Stimulated activated CD4-positive, alpha-beta T cell treated with anti-CD3 and anti-CD28 coated beads, Interleukin-1b, Interleukin-23, amount 100 ng/mL, for 1 hour (primary cell): Measurements from ENCODE around the gene UGT3A2.
"Not testable (repeated sequence)": the region's sequence is repeated elsewhere in the genome, so short reads cannot be mapped to it uniquely, and the experiment has no call there.

ENCODE experiments used
- DNase-seq, 2 donors: peaks; one replicate each; pipeline ENCODE4 v3.0.0-alpha.2; 2020; ENCODE audit warnings: low read depth in 2 of 2

Gene UGT3A2

DNA sequence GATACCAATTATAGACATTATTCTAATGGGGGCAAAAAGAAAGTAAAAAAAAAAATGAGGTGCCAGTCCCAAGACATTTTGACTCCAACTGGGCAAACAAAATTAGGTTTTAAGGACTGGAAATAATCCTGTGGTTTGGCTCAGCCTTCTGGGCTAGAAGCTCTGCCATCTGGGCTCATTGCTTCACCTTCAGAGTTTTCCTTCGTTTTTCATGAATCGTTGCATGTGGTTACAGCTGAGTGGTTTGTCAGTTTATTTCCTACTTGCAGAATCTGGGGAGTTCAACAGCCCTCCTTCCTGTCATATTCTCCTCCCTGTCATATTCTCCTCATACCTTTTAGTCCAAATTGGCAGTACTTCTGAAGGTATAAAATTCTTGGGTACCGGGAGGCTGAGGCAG, 12.0 kb downstream of the UGT3A2 start:
- DNase-seq: no peak

DNA sequence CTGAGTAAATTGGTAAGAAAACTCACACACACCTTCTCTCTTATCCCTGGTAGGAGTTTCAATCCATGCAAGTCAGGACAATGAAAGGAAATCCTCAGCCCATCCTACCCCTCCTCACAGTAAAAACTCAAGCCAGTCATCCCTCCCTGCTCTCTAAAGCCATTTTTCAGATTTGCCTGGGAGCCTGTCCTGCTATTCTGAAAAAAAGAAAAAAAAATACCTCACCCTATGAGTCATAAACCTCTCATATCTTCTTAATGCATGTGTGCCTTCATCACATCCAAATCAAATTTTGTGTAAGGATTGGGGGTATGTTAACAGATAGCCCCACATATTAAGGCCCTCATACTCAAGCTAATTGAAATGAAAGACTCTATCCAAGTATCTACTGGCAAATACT, 14.1 kb downstream of the UGT3A2 start:
- no peak for DNase-seq

DNA sequence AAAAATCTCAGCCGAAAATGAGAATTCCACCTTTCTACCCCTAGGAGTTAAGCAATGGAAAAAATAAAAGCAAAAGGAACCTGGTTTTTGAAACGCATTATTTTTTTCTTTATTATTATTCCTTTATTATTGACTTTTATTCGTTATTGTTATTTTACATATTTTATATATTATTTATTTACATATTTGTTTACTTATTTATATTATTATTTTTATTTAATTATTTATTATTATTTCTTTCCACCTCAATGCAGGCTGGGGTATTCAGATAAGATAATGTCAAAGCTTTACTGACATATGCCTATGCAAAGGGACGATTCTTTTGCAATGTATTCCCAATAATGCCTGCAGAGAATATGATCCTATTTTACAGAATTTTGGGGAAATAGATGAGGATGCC, 16.7 kb downstream of the UGT3A2 start:
- DNase-seq: no peak

DNA sequence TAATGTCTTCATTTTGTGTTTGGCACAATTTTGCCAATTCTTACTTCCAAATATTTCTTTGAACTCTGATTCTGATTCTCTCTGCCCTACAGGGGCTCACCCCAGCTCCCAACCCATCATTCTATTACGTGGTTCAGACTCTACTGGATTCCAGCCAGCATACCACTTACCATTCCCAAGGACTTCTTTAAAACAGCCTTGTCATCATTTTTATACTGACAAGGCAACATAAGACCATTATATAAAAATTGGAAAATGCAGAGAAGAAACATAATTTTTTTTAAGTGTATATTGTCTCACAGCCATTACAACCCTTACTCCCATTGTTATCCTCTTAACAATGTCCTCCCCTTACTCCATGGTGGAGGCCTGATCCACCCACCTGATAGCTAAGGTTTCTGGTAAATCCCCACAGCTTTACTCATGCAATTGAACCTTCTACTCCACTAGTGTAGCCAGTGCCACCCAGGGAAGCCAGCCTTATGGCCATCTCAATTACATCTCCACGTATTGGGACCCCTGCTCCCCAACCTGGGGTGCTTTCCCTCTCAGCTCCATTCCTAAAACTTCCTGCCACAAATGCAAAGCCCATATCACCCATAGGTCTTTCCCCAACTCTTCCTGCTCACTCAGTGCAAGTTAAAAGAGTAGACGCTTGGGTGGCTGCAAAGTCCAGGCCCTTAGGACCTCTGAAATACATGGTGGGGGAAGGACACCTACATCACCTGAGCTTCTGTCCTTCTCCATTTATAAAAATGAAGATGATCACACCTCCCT, 19.1 kb downstream of the UGT3A2 start:
- DNase-seq: no peak

DNA sequence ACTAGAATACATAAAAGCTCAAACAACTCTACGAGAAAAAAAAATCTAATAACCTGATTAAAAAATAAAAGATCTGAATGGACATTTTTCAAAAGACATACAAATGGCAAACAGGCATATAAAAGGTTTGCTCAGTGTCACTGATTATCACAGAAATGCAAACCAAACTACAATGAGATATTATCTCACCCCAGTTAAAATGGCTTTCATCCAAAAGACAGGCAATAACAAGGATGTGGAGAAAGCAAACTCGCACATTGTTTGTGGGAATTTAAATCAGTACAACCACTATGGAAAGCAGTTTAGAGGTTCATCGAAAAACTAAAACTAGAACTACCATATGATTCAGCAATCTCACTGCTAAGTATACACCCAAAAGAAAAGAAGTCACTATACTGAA, 20.8 kb downstream of the UGT3A2 start:
- DNase-seq: no peak

DNA sequence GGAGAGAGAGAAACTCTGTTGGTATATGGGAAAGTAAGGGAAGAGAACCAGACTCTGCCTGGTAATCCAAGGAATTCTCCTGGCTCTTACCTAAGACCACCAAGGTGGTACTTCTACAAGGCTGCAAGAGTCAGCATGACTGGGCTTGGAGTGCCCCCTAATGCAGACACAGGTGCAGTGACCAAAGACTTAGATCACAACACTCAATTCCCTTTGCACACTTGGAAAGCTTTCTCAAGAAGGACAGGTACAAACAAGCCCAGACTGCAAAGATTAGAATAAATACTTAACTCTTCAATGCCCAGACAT, 25.2 kb downstream of the UGT3A2 start:
- no peak for DNase-seq

DNA sequence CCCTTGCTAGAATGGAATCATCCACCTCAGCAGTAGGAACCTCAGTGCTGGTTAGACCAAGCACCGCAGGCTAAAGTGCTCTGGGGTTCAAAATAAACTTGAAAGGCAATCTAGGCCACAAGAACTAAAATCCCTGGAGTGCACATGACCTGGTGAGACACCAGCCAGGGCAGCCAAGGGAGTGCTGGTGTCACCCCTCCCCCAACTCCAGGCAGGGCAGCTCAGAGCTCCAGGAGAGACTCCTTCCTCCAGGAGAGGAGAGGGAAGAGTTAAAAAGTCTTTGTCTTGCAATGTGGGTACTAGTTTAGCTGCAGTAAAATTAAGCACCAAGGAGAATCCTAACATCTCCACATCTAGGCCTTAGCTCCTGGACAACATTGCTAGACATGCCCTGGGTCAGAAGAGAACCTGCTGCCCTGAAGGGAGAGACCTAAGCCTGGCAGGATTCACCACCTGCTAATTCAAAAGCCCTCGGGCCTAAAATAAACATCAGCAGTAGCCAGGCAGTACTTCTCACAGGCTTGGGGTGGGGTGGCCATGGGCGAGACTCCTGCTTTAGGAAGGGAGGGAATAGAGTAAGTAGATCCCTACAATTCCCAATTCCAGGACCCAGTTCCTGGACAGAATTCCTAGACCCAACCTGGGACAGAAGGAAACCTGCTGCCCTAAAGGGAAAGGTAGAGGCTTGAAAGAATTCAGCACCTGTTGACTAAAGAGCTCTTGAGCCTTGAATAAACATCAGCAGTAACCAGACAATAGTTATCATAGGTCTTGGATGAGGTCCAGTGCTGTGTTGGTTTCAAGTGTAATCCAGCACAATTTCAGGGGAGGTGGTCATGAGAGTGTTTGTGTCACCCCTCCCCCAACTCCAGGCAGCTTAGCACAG, 25.8 kb downstream of the UGT3A2 start:
- DNase-seq: no peak

DNA sequence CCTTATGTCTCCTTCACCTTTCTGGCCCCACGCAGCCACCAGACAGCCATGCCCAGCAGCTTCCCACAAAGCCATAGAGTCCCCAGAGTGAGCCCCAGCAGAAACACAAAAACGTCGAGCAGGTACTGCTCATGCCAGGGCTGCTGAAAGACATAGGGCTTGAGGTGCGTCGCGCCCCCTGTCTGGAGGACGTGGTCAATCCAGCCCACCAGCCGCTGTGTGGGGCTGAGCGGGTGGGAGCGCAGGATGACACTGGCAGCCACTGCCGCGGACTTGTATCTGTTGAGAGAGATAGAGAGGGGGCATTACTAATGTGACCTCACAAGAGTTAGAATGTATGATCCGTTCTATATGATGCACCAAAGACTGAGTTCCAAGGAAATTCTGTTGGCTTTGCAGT, 31.0 kb downstream of the UGT3A2 start:
- DNase-seq: no peak

DNA sequence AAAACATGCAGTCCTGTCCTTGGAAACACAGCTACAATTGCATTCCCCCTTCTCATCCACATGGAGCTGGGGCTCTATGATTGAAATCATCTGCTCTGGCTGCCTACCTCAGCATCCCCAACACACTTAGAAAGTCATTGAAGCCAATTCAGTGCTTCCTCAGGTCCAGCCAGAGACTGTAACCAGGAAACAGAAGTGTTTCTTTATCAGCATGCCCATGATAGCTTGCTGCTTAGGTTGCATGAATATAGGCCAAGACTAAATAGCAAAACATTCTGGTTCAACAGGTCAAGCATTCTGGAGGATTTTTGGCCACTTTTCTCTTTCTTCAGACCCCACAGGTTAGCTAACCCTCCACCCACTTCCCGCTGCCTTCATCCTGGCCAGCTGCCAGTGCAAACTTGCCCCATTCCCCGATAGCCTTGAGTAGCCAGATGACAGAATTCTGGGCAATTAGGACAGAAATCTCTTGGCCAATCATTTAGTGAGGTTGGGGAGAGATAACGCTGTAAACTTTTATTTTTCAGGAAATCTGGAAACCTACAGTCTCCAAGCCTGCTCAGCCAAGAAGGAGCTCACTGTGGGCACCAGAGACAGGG, 32.0 kb downstream of the UGT3A2 start:
- DNase-seq: not testable (repeated sequence)

DNA sequence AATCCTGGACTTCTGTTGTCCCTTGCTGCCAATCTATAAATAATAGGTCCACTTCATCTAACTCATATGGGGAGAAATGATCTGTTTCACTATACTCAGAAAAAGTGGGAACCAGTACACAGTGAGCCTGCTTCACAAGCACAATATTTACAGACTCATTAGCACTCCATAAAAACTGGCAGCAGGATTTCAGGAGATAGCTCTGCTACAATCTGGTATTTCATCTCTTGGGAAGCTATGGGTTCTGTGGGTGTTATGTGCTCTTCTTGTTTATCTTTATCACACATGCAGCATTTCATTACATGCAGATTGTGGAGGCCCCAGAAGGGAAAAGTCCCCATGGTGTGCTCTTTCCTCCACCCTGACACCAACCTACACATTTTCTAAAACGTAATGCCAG, 33.2 kb downstream of the UGT3A2 start:
- DNase-seq: no peak

DNA sequence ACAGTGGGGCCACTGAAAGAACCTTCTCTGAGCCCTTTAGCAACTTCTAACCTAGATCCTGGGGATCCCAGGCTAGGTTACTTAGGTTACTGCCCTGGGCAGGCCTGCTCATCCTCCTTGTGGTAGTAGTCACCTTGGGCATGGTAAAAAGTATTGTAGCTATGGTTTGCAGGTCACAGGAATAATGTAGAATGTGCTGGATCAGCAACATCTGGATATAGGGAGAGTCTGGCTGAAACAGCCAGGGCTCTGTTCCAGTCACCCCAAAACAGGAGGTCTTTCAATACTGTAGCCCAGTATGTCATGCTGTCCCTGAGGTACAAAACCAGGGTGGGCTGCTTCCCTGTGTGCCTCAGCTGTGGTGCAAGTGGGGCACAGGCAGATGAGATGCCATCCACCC, 33.6 kb downstream of the UGT3A2 start:
- no peak for DNase-seq

DNA sequence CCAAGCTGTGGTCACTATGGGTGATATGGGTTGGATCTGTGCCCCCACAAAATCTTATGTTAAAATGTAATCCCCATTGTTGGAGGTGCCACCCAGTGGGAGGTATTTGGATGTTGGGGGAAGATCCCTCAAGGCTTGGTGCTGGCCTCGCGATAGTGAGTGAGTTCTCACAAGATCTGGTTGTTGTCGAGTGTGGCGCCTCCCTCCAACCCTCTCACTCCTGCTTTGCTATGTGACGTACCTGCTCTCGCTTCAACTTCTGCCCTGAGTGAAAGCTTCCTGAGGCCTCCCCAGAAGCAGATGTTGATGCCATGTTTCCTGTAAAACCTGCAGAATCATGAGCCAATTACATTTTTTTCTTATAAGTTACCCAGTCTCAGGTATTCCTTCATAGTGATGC, 35.5 kb downstream of the UGT3A2 start:
- no peak for DNase-seq

DNA sequence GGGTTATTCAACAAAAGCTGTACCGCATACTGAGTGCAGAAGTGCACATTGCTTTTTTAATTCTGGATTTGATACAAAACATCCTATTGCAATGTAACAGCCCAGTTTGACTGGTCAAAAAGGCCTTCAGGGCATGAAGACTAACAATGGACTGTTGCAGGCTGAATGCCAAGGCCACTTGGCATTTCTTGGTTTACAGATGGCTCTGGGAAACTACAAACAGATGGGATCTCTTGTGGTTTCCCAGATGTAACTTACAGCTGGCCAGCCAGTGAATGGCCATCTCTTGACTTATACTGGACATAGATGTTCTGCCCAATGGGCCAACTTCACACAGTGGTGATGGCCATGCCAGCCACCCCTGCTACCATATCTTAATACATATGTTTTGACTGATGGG, 36.8 kb downstream of the UGT3A2 start:
- no peak for DNase-seq

DNA sequence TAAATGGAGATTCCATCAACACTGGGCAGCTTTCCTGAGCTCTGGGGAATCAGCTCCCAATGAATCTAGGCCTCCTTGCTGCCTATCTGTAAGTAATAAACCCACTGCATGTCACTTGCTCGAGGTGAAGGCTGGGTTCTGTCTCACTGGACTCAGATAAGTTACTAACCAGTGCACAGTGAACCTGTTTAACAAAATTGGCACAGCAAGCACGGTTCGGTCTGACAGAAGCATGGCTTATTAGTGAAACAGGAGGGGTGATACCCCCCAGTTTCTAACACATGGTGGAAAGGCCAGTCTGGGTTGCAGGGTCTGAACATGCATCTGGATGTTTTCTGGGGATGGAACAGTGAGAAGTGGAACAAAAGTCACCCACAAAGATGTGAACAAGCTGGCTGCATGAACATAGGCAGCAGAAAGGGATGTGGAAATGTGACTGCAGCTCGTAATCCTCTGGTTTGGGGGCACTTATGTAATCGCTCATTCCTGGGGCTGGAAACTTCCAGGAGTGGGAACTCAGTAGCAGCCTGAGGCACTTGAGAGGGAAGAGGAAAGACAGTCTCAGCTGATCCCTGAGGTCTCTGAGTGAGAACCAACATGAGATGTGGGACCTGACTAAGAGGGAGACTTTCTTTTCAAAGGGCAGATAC, 37.7 kb downstream of the UGT3A2 start:
- no peak for DNase-seq

DNA sequence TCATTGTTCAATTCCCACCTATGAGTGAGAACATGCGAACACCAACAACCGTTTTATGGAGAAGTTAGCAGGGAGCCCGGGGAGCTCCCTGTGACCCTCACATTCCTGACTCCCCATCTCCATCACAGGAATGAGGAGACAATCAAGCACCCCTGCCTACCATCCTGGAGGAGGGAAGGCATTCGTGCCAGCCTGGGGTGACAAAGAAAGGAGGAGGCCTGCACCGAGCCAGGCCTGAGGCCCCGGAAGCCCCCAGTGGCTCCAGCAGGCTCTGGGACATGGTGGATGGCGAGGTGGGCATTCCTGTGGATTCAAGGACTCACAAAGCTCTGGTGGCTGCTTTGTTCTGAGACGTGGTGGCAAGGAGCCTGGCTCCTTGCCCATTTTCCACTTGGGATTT, 39.0 kb downstream of the UGT3A2 start:
- DNase-seq: no peak

DNA sequence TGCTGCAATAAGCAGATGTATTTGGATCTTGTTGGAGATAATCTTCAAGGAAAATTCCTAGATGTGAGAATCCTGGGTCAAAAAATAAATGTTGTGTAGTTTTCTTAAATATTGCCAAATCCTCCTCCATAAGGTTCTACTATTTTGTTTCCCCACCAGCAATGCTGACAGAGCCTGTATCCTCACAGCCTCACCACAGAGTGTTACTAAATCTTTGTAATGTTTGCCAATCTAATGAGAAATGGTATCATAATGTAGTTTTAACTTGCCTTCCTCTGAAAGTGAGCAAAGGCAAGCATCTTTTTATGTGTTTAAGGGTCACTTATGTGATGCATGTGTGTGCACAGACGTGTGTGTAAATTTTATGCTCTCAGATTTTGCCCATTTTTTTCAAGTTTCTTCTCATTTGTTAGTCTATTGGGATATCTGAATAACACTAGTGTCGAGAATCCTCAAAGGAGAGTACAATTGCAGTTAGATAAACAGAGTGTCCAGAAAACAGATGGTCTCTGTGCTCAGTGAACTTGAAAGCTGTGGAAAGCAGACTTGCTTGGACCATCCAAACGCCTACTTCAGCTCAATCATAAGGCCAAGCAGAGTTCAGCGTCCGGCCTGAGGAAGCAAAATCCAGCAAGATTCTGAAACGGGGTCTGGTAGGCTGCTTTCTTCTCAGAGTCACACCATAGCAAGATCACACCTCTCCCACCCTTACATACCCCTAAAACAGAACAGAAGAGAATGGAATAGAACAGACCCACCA, 39.8 kb downstream of the UGT3A2 start:
- DNase-seq: no peak

DNA sequence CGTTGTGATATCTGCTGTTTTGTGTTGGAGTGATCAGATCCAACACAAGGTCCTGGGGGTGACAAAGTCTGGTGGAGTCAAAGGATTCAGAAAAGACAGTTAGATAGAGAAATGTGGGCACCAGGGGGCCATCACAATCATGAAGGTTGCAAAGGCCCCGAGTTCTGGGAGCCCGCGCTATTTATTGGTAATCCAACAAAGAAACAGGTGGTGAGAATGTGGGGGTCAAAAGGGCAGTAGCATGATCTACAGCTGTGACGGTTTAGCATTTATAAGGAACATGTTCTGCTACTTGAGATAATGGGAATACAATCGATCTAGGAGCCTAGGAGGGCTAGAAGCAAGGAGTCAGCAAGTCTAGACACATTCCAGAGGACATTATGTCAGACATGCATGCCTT, 44.4 kb downstream of the UGT3A2 start:
- not testable (repeated sequence) for DNase-seq

DNA sequence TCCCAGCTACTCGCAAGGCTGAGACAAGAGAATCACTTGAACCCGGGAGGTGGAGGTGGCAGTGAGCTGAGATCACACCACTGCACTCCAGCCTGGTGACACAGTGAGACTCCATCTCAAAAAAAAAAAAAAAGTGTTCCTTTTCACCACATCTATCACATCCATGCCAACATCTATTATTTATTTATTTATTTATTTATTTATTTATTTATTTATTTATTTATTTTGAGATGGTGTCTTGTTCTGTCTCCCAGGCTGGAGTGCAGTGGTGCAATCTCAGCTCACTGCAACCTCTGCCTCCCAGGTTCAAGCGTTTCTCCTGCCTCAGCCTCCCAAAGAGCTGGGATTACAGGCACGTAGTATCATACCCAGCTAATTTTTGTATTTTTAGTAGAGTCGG, 47.1 kb downstream of the UGT3A2 start:
- not testable (repeated sequence) for DNase-seq

DNA sequence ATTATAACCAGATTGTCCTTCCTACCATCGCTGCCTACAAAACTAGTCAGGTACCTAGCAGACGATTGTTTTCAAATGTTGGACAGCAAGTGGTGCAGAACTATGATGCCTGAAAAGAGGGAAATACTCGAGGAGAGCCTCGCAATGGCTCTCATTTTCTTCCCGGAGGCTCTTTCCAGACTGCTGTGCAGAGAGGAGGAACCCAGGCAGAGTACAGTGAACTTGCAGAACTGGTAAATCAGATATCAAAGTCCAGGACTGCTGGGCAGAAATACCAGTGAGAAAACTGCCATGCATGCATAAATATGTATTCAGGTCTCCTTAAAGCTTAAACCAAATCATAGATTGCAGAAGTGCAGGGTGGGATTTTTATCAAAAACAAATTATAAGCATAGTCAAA, 49.1 kb downstream of the UGT3A2 start:
- no peak for DNase-seq

DNA sequence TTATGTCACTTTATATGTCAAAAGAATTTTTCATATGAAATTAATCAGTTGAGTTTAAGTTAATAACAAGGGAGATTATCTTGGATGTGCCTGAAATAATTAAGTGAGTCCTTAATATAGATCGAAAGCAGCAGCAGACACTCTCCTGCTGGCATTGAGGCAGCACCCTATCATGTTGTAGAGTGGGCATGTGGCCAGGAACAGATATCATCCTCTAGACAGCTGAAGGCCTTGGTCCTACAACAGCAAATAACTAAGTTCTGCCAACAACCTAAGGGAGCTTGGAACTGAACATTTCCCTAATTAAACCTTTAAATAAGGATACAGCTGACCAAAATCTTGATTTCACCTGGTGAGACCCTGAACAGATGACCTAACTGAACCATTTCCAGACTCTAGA, 49.7 kb downstream of the UGT3A2 start:
- DNase-seq: no peak

DNA sequence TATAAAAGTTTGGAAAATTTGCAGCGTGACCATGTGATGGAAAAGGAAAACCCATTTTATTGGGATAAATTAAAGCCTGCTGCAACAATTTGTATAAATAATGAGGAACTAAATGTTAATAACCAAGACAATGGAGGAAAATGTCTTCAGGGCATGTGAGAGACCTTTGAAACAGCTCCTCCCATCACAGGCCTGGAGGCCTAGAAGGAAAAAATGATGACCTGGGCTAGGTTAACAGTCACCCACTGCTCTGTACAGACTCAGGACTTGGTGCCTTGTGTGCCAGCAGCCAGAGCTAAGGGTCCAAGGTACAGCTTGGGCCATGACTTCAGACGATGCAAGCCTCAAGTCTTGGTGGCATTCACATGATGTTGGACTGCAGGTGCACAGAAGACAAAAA, 53.5 kb downstream of the UGT3A2 start:
- DNase-seq: no peak

DNA sequence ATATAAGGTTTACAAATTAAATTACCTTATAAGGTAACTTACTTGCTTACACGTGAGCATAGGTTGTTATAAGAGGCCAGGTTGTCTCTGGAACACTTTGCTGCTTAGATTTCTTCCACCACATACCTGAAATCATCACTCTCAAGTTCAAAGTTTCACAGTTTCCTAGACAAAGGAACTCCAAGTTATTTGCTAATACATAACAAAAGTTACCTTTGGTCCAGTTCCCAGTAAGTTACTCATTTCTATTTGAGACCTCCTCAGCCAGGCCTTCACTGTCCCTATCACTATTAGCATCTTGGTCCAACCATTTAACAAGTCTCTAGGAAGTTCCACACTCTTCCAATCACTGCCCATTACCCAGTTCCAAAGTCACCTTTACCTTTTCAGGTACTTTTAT, 57.0 kb downstream of the UGT3A2 start:
- no peak for DNase-seq
